NCI-H146 treated with DMSO at 0.1 percent for 48 hours (cell line): ENCODE results near the gene C16orf78.
A peak's percentile ranks its signal among the peaks of the same experiment; 100 is the strongest.

Experiments
- DNase-seq: peaks from one replicate; lab custom pipeline; 2025; ENCODE audit not compliant: unreplicated experiment; lab: John Stamatoyannopoulos, UW

The C16orf78 gene

DNA sequence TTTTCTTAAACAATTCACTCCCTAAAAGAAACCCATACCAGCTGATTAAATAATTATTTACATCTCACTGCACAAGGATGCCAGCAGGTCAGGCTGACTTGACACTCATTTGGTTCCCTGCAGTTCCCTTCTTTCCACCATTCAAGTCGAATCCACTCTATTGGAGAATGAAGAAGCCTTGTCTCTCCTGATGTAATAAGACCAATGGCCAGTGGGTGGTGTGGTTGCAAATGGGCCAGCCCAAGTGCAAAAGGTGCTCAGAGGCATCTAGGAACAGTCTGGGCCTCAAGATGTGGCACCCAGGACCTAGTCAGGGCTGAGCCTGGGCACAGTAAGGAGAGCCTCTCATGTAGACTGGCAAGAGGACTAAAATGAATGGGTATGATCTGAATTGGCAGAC is 9.3 kb downstream of the C16orf78 start:
- DNase-seq, result no peak

DNA sequence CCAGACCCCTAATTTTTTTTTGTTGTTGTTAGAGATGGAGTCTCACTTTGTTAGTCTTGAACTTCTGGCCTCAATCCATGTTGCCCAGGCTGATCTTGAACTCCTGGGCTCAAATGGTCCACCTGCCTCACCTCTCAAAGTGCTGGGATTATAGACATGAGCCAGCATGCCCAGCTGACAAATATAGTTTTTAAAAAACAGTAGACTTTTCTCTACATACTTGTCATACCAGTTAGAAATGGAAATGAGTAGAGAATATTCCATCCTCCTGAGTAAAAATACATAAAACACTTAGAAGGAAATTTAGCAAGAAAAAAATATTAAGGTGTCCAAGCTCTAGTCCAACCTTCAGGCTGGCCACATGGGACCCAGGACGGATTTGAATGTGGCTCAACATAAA is 21.4 kb downstream of the C16orf78 start:
- DNase-seq, result no peak

DNA sequence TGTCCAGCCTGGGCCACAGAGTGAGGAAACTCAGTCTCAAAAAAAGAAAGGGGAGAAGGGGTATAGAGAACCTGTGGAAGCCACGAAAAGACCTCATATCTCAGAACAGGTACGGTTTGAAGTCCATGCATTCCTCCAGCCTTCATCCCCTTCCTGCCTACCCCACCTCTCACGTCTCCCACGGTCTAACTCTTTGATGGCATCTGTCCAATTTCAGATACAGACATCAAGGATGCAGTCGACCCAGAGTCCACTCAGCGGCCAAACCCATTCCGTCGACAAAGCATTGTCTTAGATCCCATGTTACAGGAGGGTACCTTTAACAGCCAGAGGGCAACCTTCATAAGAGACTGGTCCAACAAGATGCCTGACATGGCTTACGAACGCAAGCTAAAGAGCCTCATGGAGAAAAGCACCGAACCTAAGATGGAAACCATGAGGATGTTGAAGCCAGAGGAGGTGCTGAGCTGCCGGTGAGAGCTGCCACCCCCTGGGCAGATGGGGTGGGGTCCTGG is 22.7 kb downstream of the C16orf78 start:
- DNase-seq, result no peak

DNA sequence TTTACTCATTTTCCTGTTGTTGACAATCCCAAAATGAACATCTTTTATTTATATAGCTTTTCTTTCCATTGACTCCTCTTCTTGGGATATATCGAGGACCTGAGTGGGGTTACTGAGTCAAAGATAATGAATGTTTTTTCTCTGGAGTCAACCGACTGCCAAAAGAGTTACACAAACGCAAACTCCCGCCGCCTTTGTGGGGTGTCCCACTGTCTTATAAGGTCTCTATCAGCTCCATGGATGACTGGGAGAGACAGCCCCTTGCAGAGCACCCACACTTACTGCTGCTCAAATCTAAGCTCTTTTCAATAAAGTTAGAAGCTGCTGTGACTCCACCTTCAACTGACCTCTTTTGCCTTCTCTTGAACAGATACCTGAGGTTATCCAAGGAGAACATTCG is 25.2 kb downstream of the C16orf78 start:
- DNase-seq, result no peak

DNA sequence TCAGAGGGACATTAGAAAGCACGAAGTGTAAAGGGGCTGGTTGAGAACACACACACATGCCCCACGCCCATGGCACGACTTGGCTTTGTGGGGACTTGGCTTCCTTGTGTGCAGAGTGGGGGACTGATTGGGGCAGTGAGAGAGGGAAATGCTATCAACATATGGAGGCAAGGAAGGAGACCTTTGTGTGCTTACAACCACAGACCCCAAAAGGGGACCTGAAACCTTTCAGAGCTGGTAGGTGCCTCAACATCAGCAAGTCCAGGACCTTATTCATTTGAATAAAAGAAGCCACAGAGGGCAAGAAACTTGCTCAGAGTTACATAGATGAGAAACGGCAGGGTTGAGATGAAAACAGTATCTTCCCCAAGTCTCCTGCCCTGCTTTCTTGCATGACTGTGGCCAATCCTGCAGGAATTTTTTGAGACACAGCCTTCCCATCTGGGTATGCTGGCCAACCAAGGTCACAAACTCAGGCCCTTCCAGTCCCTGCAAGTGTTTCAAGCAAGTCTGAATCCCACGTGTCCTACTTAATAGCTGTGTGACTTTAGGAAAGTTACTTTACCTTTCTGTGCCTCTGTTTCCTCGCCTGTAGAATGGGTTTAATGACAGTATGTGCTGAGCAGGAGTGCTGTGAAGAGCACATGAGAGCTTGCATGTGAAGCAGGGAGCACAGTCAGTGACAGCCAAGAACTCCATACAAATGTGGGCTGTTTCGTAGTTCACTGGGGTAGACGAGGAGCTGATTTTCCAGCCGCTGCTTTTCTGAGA is 26.2 kb downstream of the C16orf78 start:
- no peak for DNase-seq

DNA sequence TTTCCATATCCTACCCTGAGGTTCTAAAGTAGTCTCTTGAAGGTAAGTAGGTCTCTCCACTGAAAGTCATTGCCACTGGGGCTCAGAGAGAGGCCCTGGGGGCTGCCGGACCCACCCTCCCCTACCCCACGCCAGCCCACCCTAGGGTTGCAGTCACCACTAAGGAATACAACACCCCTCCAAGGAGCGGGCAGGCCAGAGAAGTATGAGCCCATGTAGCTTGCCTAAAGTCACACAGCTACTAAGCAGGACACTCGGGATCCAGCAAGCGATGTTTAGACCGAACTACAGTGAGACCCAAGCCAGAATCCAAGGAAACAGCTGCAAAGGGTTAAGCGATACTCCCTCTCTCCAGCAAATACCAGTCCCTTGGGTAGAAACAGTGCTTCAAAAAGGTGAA is 27.0 kb downstream of the C16orf78 start:
- no peak for DNase-seq

DNA sequence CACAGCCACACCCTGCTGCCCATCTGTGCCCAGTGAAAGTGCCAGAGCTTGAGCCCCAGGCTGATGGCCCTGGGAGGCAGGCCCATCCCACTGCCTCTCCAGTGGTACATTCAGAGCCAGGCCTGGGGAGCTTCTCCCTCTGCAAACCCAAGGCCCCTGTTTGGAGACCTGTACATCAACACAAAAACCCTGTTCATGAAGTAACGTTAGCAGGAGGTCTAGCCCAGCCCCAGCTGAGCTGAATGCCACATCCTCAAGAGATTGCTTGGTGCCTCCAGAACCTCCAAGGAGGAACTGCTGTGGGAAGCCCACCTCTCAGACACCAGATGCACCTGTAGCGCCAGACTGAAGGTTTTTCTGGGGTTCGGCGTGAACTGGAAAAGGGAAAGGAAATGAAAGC is 31.5 kb downstream of the C16orf78 start:
- DNase-seq, result no peak

DNA sequence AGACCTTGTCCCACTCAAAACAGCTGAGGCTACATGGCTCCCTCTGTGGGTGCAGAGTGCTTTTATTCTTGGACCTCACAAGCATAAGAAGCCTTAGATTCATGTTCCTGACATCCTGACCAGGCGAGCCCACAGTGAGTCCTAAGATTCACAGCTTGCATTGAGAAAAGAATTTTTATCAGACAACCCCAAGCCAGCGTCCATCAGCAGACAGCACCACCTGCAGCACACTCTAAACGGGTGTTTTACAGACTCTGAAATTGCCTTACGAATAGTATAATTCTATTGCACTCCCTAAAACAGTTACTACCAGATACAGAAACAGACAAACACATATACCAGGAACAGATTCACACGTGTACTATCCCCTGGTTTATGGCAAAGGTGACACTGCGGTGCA is 31.9 kb downstream of the C16orf78 start:
- no peak for DNase-seq

DNA sequence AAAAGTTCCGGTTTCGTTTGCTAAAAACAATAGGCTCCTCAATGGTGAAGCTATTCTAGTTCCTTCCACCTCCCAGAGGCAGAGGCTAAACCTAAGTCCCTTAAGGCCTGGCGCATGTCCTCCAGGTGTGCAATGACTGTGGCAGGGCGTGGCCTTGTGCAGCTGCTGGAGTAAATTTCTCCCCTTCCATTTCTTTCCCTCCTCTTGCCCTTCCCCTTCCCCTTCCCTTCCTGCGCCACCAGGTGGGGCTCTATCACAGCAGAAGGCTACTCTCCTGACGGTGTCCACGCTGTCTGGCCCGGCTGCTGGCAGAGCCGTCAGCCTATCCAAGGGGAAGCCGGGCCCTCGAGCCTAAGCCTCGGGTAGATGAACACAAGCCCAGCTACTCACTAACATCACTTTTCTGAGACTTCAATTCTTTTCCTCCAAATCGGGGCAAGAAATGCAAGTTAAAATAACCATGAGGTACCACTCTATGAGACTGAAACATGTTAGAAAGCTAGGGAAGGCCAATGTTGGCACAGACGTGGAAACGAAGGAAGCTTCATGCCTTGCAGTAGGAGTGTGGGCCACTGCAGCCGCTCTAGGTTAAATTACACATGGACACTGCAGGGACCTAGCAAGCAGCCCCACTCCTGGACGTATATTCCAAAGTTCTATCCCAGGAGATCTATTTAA is 34.4 kb downstream of the C16orf78 start:
- peak; percentile 73 for DNase-seq

DNA sequence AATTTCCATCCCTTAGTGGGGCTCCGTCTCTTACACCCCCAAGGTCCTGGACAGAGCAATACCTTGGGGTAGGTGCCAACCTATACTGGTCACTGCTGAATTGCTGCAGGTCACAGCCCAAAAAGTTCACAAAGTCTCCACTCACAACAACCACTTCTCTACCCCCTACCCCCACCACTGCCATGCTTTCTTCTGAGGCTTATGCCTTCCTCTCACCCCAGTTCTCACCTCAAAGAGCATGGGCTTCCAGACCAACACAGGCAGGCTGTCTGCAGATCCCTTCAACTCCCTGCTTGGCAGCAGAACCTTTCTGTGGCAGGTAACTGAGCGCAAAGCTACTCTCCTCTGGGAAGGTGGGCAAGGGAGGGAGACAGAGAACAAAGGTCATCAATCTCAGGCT is 35.5 kb downstream of the C16orf78 start:
- DNase-seq, result no peak

DNA sequence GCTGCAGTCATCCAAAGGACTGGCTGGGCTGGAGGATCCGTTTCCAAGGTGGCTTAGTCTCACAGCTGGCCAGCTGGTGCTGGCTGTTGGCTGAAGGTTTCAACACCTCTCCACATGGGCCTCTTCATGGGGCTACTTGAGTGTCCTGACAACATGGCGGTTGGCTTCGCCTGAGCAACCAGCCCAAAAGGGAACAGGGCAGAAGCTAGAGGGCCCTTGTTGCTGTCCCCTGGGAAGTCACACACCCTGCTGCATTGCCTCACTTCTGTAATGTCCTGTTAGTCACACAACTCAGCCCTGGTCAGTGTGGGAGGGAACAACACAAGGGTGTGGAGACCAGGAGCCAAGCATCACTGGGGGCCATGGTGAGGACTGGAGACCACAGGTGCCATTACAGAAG is 36.6 kb downstream of the C16orf78 start:
- DNase-seq, result no peak

DNA sequence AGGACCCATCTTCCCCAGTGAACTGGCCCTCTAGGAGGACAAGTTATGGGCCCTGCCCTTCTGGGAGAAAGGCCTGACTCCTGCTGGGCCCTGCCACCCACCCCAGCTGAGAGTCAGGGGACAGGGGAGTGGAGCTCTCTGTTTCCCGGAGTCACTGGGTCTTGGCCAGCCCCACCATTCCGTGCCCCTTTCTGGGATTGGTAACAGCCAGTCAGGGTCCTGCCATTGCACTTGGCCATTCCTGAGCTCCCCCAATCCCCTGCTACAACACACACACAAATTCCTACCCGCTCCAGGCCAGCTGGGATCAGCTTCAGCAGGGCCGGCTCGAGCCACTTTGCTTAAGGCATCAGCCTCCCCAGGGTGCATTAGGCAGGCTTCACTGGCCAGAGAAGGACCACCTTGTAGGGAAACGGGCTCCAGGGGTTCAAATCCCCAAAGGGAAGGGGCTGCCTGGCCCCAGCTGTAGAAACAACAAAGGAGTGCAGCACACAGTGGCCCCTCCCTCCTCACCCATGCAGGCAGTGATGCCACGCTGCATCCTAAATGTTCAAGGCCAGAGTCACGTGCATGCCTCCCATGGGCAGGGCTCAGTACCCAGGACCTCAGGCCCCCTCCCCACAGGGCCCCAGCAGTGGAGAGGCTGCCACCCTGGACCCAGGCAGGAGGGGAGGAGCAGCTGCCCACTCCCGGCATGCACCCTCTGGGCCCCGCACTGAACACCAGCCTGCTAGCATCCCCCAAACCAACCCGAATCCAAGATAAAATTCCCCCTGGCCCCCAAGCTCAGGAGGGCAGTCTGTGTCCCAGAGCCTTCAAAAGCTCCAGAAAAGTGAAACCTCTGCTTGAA is 37.7 kb downstream of the C16orf78 start:
- DNase-seq, result no peak

DNA sequence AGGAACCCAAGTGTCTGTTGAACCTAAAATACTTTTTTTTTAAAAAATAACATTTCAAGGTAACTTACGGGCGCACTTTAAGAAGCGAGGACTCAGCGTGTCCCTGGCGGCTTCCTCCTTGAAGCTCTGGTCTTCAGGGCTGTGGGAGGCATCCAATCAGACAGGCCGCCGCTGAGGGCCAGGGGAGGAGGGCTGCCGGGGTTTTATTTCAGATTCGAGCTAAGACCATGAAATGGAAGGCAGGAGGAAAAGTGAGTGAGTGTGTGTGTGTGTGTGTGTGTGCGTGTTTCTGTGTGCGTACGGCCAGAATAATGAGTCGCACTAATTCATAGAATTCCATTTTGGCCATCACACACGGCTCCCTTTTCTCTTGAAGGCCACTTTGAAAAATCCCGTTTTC is 41.1 kb downstream of the C16orf78 start:
- DNase-seq, result no peak

DNA sequence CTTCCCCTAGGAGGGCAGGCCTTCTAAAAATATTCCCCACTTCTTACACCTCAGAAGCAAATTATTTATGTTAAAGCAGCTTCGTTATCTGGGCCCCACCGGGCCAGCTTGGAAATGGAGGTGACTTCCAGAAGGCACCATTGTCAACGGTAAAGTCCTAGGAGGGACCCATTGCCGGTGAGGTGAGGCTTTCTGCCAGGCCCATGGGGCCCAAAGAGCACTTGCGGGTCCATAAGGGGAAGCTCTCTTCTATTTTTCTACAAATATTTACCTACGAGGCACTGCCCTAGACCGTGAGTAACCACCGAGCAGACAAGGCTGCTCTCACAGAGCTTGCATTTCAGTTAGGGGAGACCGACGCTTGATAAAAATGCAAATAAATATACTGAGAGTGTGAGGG is 41.5 kb downstream of the C16orf78 start:
- no peak for DNase-seq

DNA sequence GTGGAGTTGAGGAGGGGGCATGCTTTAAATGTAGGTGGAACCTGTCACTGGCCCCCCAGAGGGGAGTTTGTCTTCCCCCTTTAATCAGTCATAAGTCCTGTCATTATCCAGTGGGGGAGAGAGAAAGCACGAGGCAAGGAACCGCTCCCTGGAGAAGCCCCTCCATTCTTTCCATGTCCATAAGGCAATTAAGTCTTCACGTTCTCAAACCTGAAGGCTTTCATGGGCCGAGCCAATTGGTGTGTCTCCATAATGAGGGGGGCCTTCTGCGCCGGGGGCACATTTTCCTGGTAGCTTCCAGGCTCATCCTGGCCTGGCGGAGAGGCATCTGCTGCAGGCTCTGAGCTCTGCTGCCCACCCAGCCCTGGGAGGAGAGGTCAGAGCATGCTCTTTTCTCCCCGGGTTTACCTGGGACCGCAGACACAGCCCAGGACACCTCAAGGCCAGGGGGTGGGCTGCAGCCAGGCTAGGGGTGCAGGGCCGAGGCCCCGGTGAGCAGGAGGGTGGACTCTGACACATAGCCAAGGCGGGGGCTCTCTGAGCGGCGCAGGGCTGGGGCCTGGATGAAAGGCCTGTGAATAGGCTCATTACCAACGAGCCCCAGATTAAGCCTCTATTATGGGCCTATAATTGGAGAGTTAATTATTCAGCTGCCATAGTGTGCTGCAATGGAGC is 42.5 kb downstream of the C16orf78 start:
- DNase-seq, result no peak

DNA sequence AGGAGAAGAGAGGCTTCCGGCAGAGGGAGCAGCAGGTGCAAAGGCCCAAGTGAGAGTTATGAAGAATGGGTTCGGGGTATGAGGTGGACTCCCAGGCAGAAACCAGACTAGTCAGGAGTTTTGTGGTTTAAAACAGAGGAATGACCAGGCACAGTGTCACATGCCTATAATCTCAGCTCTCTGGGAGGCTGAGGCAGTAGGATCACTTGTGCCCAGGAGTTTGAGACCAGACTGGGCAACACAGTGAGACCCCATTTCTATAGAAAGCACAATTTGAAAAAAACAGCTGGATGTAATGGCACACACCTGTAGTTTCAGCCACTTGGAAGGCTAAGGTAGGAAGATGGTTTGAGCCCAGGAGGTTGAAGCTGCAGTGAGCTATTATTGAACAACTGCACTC is 43.8 kb downstream of the C16orf78 start:
- no peak for DNase-seq

DNA sequence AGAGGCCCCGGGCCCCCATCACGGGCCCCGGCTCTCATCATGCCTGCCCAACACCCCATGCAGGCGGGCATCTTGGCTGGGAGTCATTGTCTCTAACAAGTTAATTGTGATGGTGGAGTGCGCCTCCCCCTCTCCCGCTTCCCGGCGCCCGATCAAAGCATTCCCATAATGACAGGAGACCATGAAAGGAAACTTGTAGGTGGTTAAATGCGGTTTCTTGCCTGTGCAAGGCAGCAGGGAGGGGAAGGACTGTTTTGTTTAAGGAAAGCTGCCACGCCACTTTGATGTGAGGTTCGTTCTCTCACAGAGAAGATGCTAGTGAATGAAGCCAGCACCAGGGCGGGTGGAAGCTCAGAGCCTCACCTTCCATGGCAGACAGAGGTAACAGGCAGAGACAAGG is 45.4 kb downstream of the C16orf78 start:
- no peak for DNase-seq

DNA sequence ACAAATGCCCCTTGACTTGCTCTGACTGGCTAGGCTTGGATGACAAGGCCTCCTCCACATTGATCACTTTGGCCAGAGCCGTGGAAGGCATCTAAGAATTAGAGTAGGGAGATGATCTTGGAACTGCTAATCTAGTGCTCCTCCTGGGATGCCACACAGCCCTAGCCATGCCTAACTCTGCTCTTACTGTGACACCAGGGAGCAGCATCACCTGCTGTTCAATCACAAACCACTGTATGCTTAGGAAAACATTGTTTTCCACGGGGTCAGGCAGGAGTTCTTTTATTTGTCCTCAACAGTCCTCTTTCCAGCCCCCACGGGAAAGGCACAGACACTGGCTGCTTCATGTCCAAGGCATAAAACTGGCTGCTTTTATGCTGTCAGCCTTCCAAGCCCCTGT is 46.3 kb downstream of the C16orf78 start:
- peak; percentile 4 for DNase-seq

DNA sequence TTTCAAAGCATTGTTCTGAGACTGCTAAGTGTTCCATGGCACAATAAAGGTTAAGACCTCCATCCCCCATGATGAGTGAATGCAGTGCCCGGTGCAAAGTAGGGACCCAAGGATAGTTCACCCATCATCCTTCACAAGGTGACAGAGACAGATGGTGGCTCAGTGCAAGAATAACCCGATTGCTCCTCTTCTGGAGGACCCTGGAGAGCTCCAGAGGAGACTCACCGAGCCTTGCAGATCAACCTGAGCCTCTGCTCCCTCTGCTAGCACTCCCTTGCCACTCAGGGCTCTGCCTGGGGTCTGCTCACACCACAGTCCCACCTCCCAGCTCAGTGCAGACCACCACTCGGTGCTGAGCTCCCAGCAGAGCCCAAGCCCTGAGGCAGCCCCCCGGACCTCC is 49.3 kb downstream of the C16orf78 start:
- DNase-seq, result no peak

DNA sequence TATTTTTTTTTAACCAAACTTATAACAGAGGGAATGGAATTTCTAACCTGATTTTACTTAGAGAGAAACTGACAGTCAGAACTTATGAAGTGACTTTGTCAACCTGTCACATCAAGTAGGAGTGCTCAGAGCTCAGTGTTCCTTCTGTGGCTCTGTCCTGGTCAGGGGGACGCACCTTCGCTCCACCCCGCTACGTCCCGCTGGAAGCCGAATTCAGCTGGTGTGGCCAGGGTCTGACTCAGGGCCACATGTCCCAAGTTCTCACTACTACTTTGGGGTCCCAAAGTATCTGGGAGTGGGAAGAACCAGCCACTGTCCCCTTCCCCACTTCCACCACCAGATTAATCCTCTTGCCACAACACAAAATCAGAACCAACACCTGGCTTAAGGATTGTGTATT is 51.4 kb downstream of the C16orf78 start:
- no peak for DNase-seq

DNA sequence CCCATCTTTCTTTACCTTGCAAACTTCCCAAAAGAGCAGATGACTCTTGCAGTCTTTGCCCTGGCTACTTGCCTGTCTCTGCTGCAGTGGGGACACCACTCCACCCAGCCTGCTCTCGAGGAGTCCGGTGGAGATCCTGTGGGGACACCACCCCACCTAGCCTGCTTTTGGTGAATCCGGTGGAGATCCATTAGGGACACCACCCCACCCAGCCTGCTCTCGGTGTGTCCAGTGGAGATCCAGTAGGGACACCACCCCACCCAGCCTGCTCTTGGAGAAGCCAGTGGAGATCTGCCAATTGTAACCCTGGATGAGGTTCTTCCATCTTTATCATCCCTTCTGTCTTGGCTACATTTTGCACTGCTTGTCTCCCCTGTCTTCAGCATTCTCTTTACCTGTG is 54.2 kb downstream of the C16orf78 start:
- DNase-seq, result no peak
